Endothelial cell of umbilical vein (primary cell): ENCODE results near the gene TLE3. TPM values are rescaled to one million over a fixed set of nuclear protein-coding genes. Genes with fewer than 3 reads are reported as not detected.

ENCODE experiments used
- BruUV-seq: library from RNA; stranded (reverse); fragments of 400-500 nt; replicated peaks from 2 replicates; lab custom pipeline; 2021; lab: Mats Ljungman, UMichigan
- CTCF ChIA-PET: fragments of 300-600, 350-600 bp; sonication (Branson Sonifier 250); formaldehyde crosslinking; loops from one replicate; lab custom pipeline; 2021; ENCODE audit warnings: antibody characterized with exemption, inconsistent platforms; lab: Charles Lee
- POLR2A ChIA-PET: fragments of 300-600, 350-600 bp; sonication (Branson Sonifier 250); formaldehyde crosslinking; loops from one replicate; lab custom pipeline; 2021; ENCODE audit warnings: antibody characterized with exemption, inconsistent platforms; lab: Charles Lee
- DNase-seq: peaks from one replicate; pipeline ENCODE4 v3.0.0-alpha.2; 2011; ENCODE audit warnings: low read depth, low spot score
- FAIRE-seq: peaks from 2 replicates; lab custom pipeline; 2011; peaks lifted over from hg19 to GRCh38; lab: Jason Lieb, UNC
- H2AFZ ChIP-seq: 2 replicates; pipeline ENCODE4 v1.6.0; 2012; ENCODE audit warnings: low read depth, low read length, control low read depth, inconsistent platforms
- H3K27ac ChIP-seq: 2 replicates; pipeline ENCODE4 v1.5.1; 2011; ENCODE audit warnings: low read depth, mild to moderate bottlenecking, control low read depth, low read length, moderate library complexity; ENCODE audit not compliant: insufficient read depth
- H3K27me3 ChIP-seq, 2 experiments: 2 replicates each; pipeline versions ENCODE4 v1.6.0 to v1.6.1; 2011; ENCODE audit warnings: low read length in 2 of 2, mixed read lengths in 1 of 2; ENCODE audit not compliant: control insufficient read depth in 2 of 2, insufficient read depth in 2 of 2
- H3K36me3 ChIP-seq, 2 experiments: 2 replicates in 1 of 2; 3 replicates in 1 of 2; pipeline ENCODE4 v1.5.1; 2011; ENCODE audit warnings: low read length in 2 of 2, mild to moderate bottlenecking in 1 of 2, moderate library complexity in 1 of 2; ENCODE audit not compliant: control insufficient read depth in 2 of 2, insufficient read depth in 2 of 2; ENCODE audit errors: extremely low read depth in 1 of 2
- H3K4me1 ChIP-seq: 3 replicates; pipeline ENCODE4 v1.5.1; 2011; ENCODE audit warnings: mild to moderate bottlenecking, low read length; ENCODE audit not compliant: control insufficient read depth, insufficient read depth; ENCODE audit errors: extremely low read depth
- H3K4me2 ChIP-seq: 2 replicates; pipeline ENCODE4 v1.6.1; 2011; ENCODE audit warnings: low read length, control low read depth, mixed read lengths; ENCODE audit not compliant: insufficient read depth
- H3K4me3 ChIP-seq, 3 experiments: fragments of 200-600 bp in 1 of 3; sonication (generic), shearing (Covaris generic) in 1 of 3; replicated peaks in 1 of 3; 2 replicates each; pipeline ENCODE4 v1.5.1; 2011 to 2016; ENCODE audit warnings: control low read depth in 3 of 3, low read length in 3 of 3, mild to moderate bottlenecking in 2 of 3, inconsistent platforms in 1 of 3, low read depth in 1 of 3, moderate library complexity in 1 of 3; ENCODE audit not compliant: insufficient read depth in 1 of 3
- H3K79me2 ChIP-seq: 2 replicates; pipeline ENCODE4 v1.6.0; 2012; ENCODE audit warnings: low read length, inconsistent platforms; ENCODE audit not compliant: control insufficient read depth, insufficient read depth
- H3K9ac ChIP-seq: replicated peaks from 2 replicates; pipeline ENCODE3; 2011; ENCODE audit warnings: low read length, control low read depth; ENCODE audit not compliant: insufficient read depth; ENCODE audit errors: extremely low read depth
- H3K9me1 ChIP-seq: replicated peaks from 3 replicates; pipeline ENCODE4 v1.6.0; 2011; ENCODE audit warnings: mild to moderate bottlenecking, low read length; ENCODE audit not compliant: control insufficient read depth, insufficient read depth; ENCODE audit errors: extremely low read depth
- H3K9me3 ChIP-seq: replicated peaks from 2 replicates; pipeline ENCODE4 v1.5.1; 2012; ENCODE audit warnings: low read length, inconsistent platforms; ENCODE audit not compliant: control insufficient read depth, insufficient read depth
- H4K20me1 ChIP-seq: replicated peaks from 2 replicates; pipeline ENCODE3; 2011; ENCODE audit warnings: mild to moderate bottlenecking, low read length; ENCODE audit not compliant: control insufficient read depth, insufficient read depth; ENCODE audit errors: extremely low read depth
- CTCF ChIP-seq, 2 donors: IDR thresholded peaks; 1 replicate in 1 of 2; 2 replicates in 1 of 2; pipeline ENCODE4 v1.5.1; 2011; ENCODE audit warnings: low read length in 2 of 2, mild to moderate bottlenecking in 2 of 2, moderate library complexity in 2 of 2, control low read depth in 1 of 2, inconsistent platforms in 1 of 2, low read depth in 1 of 2; ENCODE audit not compliant: insufficient read depth in 1 of 2; ENCODE audit errors: extremely low read depth in 1 of 2
- EZH2 ChIP-seq: IDR thresholded peaks from 2 replicates; pipeline ENCODE4 v1.6.1; 2012; ENCODE audit warnings: borderline replicate concordance, low read depth, mild to moderate bottlenecking, moderate library complexity, low read length, inconsistent platforms; ENCODE audit not compliant: severe bottlenecking
- FOS ChIP-seq: IDR thresholded peaks from 2 replicates; pipeline ENCODE4 v1.6.1; 2011; ENCODE audit warnings: mild to moderate bottlenecking, low read length, moderate library complexity, borderline replicate concordance; ENCODE audit not compliant: insufficient read depth
- GATA2 ChIP-seq: IDR thresholded peaks from 2 replicates; pipeline ENCODE4 v1.7.0; 2011; ENCODE audit warnings: low read depth, mild to moderate bottlenecking, moderate library complexity, mixed read lengths, low read length; ENCODE audit not compliant: insufficient read length, insufficient read depth
- JUN ChIP-seq: IDR thresholded peaks from 2 replicates; pipeline ENCODE4 v1.6.1; 2011; ENCODE audit warnings: borderline replicate concordance, low read depth; ENCODE audit not compliant: insufficient read length, insufficient read depth
- MAX ChIP-seq: IDR thresholded peaks from 2 replicates; pipeline ENCODE4 v1.6.1; 2011; ENCODE audit not compliant: insufficient read depth, insufficient read length
- MYC ChIP-seq: IDR thresholded peaks from one replicate; pipeline ENCODE4 v1.6.1; 2011; ENCODE audit warnings: mild to moderate bottlenecking, low read depth, low read length
- POLR2A ChIP-seq: IDR thresholded peaks from 2 replicates; pipeline ENCODE4 v1.6.1; 2012; ENCODE audit warnings: low read depth, mild to moderate bottlenecking, control low read depth, low read length
- POLR2AphosphoS5 ChIP-seq: IDR thresholded peaks from 2 replicates; pipeline ENCODE4 v1.6.1; 2012; ENCODE audit warnings: low read depth, mild to moderate bottlenecking, control low read depth, low read length, moderate library complexity; ENCODE audit not compliant: insufficient read depth
- dilution Hi-C: fragments of 300-500 bp; cut with MboI; formaldehyde crosslinking; loops from one replicate; pipeline ENCODE4 v1.15.0; 2019; ENCODE audit warnings: low sequenced_read_pairs; ENCODE audit not compliant: extremely low pct_ligation_motif_present
- intact Hi-C: fragments of 100-400 bp; cut with micrococcal nuclease; formaldehyde crosslinking; loops from one replicate; pipeline ENCODE4 v1.10.0; 2022
- polyA plus RNA-seq, 4 experiments: library from polyadenylated mRNA; depleted of rRNA in 3 of 4; stranded (reverse) in 3 of 4; unstranded in 1 of 4; fragments of >200 nt; gene quantifications; 2 replicates each; pipeline versions ENCODE4 v1.2.1 to v1.2.3, GENCODE V29; 2011 to 2012; ENCODE audit warnings: missing spikeins in 1 of 4
- total RNA-seq: library from RNA; stranded (reverse); gene quantifications from 2 replicates; pipeline ENCODE4 v1.2.3, GENCODE V29; 2021

The TLE3 gene
- total and polyA plus RNA-seq, 2 donors (not counting 3 experiments of a cell fraction or from before 2014, with no cell fraction given), result 40.5 to 56.9 TPM

GRCh38 chr15:70119911-70120508 lies 22.3 kb upstream of the TLE3 start:
- Histone ChIP-seq H3K4me2 (no peak overlapping the region), H3K9ac (no peak overlapping the region), H3K27ac (no peak overlapping the region), H3K9me3 (no peaks in the 10 kb centered on the region), H3K9me1 (no peaks in the 10 kb centered on the region), H3K27me3 (peaks cover 3 to 6% of the 10 kb centered on the region in 2 experiments), H3K4me1 (no peaks in the 10 kb centered on the region), H4K20me1 (no peaks in the 10 kb centered on the region), H3K36me3 (no peaks in the 10 kb centered on the region), H2AFZ (no peak overlapping the region), H3K79me2 (no peaks in the 10 kb centered on the region), H3K4me3 (no peak overlapping the region)
- POLR2A ChIA-PET, result no interaction called here
- dilution Hi-C loops (no loop called here), intact Hi-C loops (no loop called here)
- DNase-seq, result no peak
- BruUV-seq, result no TSS peak
- CTCF ChIA-PET, result no interaction called here
- FAIRE-seq, result no peak
- no peak for TF ChIP-seq JUN

- Histone ChIP-seq H3K36me3 (no peaks in the 10 kb centered on the region), H3K4me2 (no peak overlapping the region), H3K27ac (no peak overlapping the region), H4K20me1 (no peaks in the 10 kb centered on the region), H3K4me1 (peaks cover 1% of the 10 kb centered on the region), H3K9me1 (no peaks in the 10 kb centered on the region), H3K79me2 (no peaks in the 10 kb centered on the region), H3K9me3 (no peaks in the 10 kb centered on the region), H2AFZ (no peak overlapping the region), H3K4me3 (no peak overlapping the region), H3K9ac (no peak overlapping the region), H3K27me3 (peaks cover 2 to 3% of the 10 kb centered on the region in 2 experiments)
- POLR2A ChIA-PET, result no interaction called here
- BruUV-seq, result no TSS peak
- no peak for TF ChIP-seq FOS
- TF ChIP-seq JUN, result no peak
- no peak for TF ChIP-seq MAX
- TF ChIP-seq CTCF (IDR thresholded peaks at IDR 0.05; ENCODE audit: extremely low read depth in 1 of 2, insufficient read depth in 1 of 2, low read depth in 1 of 2, low read length in 2 of 2), result no peak
- no peak for TF ChIP-seq GATA2
- TF ChIP-seq EZH2, result no peak
- TF ChIP-seq MYC, result no peak
- no peak for TF ChIP-seq POLR2AphosphoS5
- TF ChIP-seq POLR2A, result no peak
- intact Hi-C loops, result no loop called here
- FAIRE-seq (no peak), DNase-seq (no peak)
- dilution Hi-C loops, result no loop called here
- CTCF ChIA-PET, result interaction anchor here (1.0 kb wide), 1 partner anchor 15 kb away, joined by 3 read pairs; no protein-coding TSS in a partner anchor
Measured at GRCh38 chr15:70118599-70118998, 20.9 kb upstream of the TLE3 start.
